ENCODE measurements around the gene RAB3C.
A peak's percentile ranks its signal among the peaks of the same experiment; 100 is the strongest.

RAB3C gene

DNA sequence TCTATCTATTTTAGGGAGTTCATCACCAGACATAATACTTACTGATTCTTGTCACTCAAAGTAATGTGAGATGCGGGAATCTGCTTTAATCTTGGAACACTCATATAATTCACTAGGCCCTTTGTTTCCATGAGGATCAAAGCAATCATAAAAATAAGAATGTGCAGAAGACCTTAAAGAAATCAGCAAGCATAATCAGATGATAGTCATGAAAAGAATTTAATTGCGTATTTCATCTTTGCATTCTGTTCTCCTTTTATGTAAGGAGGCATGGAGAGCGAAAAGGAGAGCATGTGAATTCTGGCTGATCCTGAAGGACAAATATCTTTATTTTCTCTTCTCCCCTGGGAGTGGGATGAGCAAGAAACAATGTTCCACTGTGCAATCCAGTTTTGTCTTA, 128.0 kb downstream of the RAB3C start:
- H3K4me1 Mint-ChIP-seq = peaks cover 6 to 9% of the 10 kb centered on the region in 2 donors
- DNase-seq (no peak), ATAC-seq (replicated peaks) (no peak)
- no peak overlapping the region for H3K27ac Mint-ChIP-seq
- H3K36me3 Mint-ChIP-seq = peaks cover 1 to 5% of the 10 kb centered on the region in 2 donors
- H3K9me3 Mint-ChIP-seq = peaks cover 3 to 7% of the 10 kb centered on the region in 2 donors
- no peak overlapping the region for H3K4me3 Mint-ChIP-seq
- peaks cover 0 to 10% of the 10 kb centered on the region in 2 donors for H3K27me3 Mint-ChIP-seq

DNA sequence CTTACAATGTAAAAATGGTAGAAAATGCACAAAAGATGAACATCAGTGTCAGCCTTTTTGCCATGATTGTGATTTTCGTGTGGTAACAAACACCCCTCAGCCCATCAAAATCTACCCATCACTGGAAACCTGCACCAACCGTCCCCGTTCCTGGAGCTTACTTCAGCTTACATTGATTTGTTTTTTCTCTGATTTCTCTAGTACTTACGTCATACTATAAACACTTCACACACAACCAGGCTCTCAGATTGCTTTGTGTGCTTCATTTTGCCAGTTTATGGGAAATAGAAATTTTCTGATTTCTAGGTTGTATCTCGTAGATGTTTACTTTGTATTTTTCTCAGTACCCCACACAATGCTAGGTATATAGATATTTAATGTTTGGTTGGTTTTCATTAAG, 129.1 kb downstream of the RAB3C start:
- H3K36me3 Mint-ChIP-seq = peaks cover 1 to 5% of the 10 kb centered on the region in 2 donors
- peaks cover 3 to 7% of the 10 kb centered on the region in 2 donors for H3K9me3 Mint-ChIP-seq
- H3K4me1 Mint-ChIP-seq = peaks cover 7 to 9% of the 10 kb centered on the region in 2 donors
- H3K4me3 Mint-ChIP-seq = no peak overlapping the region
- H3K27me3 Mint-ChIP-seq = peaks cover 0 to 5% of the 10 kb centered on the region in 2 donors
- H3K27ac Mint-ChIP-seq = no peak overlapping the region
- DNase-seq (no peak), ATAC-seq (replicated peaks) (no peak)

DNA sequence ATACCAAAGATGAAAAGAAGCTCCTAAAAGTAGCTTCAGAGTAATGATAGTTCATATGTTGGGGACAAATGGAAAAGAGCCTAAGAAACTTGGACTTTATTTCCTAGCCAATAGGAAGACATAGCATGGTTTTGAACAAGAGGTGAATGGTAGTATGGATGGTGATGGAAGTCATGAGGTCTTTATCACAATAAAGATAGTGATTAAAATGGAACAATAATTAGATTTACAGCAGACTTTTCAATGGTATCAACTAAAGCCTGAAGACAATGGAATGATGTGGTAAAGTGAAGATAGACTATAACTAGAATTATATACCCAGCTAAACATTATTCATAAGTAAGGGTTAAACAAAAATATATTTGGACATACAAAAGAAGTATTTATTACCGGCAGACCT, 131.2 kb downstream of the RAB3C start:
- peaks cover 3 to 7% of the 10 kb centered on the region in 2 donors for H3K9me3 Mint-ChIP-seq
- peaks cover 1 to 5% of the 10 kb centered on the region in 2 donors for H3K36me3 Mint-ChIP-seq
- peaks cover 0 to 6% of the 10 kb centered on the region in 2 donors for H3K27me3 Mint-ChIP-seq
- DNase-seq (no peak), ATAC-seq (replicated peaks) (no peak)
- H3K4me1 Mint-ChIP-seq = peaks cover 7 to 9% of the 10 kb centered on the region in 2 donors
- no peak overlapping the region for H3K4me3 Mint-ChIP-seq
- H3K27ac Mint-ChIP-seq = no peak overlapping the region

DNA sequence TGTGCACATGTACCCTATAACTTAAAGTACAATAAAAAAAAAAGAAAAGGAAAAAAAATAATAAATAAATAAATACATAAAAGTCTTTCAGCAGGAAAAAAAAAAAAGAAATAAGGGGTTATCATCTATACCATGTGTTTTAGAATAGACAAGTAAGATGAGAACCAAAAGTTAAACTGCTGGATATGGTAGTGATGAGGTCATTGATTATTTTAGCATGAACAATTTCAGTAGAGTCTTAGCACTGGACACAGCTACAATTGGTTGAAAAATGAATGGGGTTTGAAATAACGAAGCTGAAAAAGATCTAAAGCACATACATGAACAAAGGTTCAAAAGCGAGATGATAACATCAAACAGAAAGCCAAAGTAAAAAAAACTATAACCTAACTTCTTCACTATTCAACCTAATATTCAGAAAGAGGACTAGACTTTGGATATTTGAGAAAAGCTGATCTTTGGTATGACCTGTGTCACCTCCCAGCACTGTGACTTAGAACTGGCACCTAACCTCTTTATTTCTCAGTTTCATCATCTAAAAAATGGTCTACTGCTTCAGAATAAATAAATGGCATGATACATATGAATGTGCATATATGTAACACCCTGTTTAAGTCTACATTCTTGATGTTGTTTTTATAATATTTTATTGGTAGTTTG, 133.3 kb downstream of the RAB3C start:
- Mint-ChIP-seq H3K27ac (no peak overlapping the region), H3K36me3 (peaks cover 1 to 5% of the 10 kb centered on the region in 2 donors)

GRCh38 chr5:58716713-58717112, 133.8 kb downstream of the RAB3C start:
- no peak for DNase-seq
- Mint-ChIP-seq H3K27me3 (peaks cover 0 to 6% of the 10 kb centered on the region in 2 donors), H3K9me3 (peaks cover 3 to 7% of the 10 kb centered on the region in 2 donors), H3K4me3 (no peak overlapping the region), H3K36me3 (peaks cover 1 to 5% of the 10 kb centered on the region in 2 donors), H3K27ac (no peak overlapping the region), H3K4me1 (peaks cover 0 to 1% of the 10 kb centered on the region in 2 donors)
- peak; percentile 59 to 72 for ATAC-seq (replicated peaks)

More for the DNA sequence above, 133.3 kb downstream of the RAB3C start:
- Mint-ChIP-seq H3K27me3 (peaks cover 0 to 6% of the 10 kb centered on the region in 2 donors), H3K9me3 (peaks cover 3 to 7% of the 10 kb centered on the region in 2 donors), H3K4me3 (no peak overlapping the region), H3K4me1 (peaks cover 1% of the 10 kb centered on the region in 2 donors)
- no peak for DNase-seq
- no peak for ATAC-seq (replicated peaks)

DNA sequence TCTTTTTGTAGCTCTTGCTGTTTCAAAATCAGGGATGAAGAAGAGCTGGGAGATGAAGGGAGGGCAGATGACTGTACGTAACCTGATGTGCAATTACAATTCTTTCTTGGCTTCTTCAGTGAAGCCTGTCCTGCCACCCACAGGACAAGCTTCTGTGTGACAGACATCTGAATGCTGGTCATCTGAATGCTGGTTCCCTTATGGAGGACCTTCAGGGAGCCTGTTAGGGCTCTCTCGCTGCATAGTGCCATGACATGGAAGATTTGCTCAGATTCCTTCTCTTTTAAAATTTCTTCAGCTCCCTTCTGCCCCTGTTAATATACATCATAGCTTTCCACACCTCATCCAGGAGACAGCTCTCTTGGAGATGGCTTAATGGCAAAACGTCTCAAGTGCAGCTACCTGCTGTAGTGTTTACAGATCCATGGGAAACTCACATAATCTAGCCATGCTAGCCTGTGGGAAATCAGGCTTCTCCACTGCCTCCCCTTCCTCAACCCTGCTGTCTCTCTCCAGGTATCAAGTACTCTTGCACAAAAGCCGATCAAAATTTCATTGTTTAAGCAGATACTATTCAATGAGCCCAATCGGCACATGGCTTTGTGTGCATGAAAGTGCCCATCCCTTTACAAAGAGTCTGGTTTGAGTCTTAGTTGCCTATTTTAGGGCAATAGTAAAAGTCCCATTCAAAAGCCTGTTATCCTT, 134.6 kb downstream of the RAB3C start:
- no peak overlapping the region for H3K27ac Mint-ChIP-seq
- DNase-seq (no peak), ATAC-seq (replicated peaks) (no peak)
- H3K4me3 Mint-ChIP-seq = no peak overlapping the region
- peaks cover 1 to 5% of the 10 kb centered on the region in 2 donors for H3K36me3 Mint-ChIP-seq
- peaks cover 0 to 1% of the 10 kb centered on the region in 2 donors for H3K4me1 Mint-ChIP-seq
- peaks cover 0 to 6% of the 10 kb centered on the region in 2 donors for H3K27me3 Mint-ChIP-seq
- H3K9me3 Mint-ChIP-seq = peaks cover 3 to 7% of the 10 kb centered on the region in 2 donors

DNA sequence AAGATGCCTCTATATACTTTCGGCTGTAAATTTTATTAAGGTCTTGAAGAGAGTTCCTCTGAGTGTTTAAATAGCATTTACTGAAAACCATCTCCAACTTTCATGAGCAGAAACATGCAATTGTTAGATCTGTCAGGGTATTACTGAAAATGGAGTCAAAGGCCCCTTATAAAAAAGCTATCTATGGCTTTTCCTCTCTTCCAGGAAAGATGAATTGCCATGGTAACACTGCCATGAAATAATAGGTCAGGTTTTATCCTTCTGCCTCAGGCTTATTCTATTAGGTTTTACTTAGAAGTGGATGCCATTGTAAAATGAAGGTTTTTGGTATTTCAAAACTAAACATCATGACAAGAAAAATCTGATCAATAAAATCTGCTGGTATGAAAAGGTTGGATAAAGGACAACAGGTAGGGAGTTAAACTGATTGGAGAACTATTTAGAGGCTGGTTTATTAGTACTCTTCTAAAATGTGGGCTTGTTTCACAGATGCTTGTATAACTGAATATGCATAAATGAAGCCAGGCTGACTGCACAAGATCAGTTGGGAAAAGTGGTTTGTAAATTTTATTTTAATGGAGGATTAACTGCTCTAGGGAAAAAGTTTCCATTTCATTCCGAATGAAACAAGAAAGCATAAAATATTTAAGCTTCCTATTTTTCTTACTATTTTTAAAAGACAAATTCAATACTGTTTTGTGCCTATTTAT, 135.5 kb downstream of the RAB3C start:
- peaks cover 3 to 7% of the 10 kb centered on the region in 2 donors for H3K9me3 Mint-ChIP-seq
- ATAC-seq (replicated peaks) (no peak), DNase-seq (no peak)
- H3K36me3 Mint-ChIP-seq = peaks cover 1 to 5% of the 10 kb centered on the region in 2 donors
- H3K4me1 Mint-ChIP-seq = peaks cover 0 to 1% of the 10 kb centered on the region in 2 donors
- no peak overlapping the region for H3K4me3 Mint-ChIP-seq
- peaks cover 4 to 8% of the 10 kb centered on the region in 2 donors for H3K27me3 Mint-ChIP-seq
- H3K27ac Mint-ChIP-seq = no peak overlapping the region

- DNase-seq (no peak), ATAC-seq (replicated peaks) (no peak)
- Mint-ChIP-seq H3K27me3 (peaks cover 7 to 14% of the 10 kb centered on the region in 2 donors), H3K4me3 (no peak overlapping the region), H3K9me3 (peaks cover 5 to 8% of the 10 kb centered on the region in 2 donors), H3K36me3 (peaks cover 2 to 3% of the 10 kb centered on the region in 2 donors), H3K4me1 (no peaks in the 10 kb centered on the region), H3K27ac (no peak overlapping the region)
Measured at GRCh38 chr5:58722160-58722559, 139.3 kb downstream of the RAB3C start.

DNA sequence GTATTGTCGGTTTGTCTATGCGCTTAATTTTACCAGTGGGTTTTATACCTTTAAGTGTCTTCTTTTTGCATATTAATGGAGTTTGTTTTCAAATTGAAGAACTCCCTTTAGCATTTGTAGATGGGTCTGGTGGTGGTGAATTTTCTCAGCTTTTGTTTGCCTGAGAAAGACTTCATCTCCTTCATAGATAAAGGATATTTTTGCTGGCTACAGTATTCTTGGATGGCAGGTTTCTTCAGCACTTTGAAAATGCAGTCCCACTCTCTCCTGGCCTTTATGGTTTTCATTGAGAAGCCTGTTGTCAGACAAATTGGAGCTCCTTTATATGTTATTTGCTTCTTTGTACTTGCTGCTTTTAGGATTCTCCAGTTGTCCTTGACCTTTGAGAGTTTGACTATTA, 142.1 kb downstream of the RAB3C start:
- DNase-seq = no peak
- Mint-ChIP-seq H3K4me1 (no peaks in the 10 kb centered on the region), H3K36me3 (peaks cover 2 to 3% of the 10 kb centered on the region in 2 donors), H3K27me3 (peaks cover 8 to 11% of the 10 kb centered on the region in 2 donors), H3K9me3 (peaks cover 8 to 9% of the 10 kb centered on the region in 2 donors), H3K4me3 (no peak overlapping the region), H3K27ac (no peak overlapping the region)
- no peak for ATAC-seq (replicated peaks)

DNA sequence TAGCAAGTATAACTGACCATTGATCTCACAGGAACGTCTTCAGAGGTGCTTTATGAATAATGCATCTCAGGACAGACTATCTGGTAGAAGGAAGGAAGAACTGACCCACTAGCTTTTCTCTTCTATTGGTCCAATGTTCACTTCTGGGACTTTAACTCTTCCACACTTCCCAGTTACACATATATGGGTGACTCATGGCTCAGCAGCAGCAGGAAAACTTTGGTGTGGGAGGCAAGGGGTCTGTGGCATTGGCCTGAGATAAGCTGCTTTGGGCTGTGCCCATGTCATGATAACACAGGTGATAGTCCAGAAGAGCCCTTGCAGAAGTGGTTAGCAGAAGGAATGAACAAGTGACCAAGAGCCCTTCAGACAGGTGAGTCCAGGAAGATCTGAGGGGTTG, 148.8 kb downstream of the RAB3C start:
- H3K27me3 Mint-ChIP-seq = peaks cover 0 to 11% of the 10 kb centered on the region in 2 donors
- no peak overlapping the region for H3K4me3 Mint-ChIP-seq
- H3K27ac Mint-ChIP-seq = no peak overlapping the region
- no peaks in the 10 kb centered on the region for H3K4me1 Mint-ChIP-seq
- ATAC-seq (replicated peaks) (no peak), DNase-seq (no peak)
- H3K36me3 Mint-ChIP-seq = peaks cover 0 to 2% of the 10 kb centered on the region in 2 donors
- peaks cover 0 to 8% of the 10 kb centered on the region in 2 donors for H3K9me3 Mint-ChIP-seq

DNA sequence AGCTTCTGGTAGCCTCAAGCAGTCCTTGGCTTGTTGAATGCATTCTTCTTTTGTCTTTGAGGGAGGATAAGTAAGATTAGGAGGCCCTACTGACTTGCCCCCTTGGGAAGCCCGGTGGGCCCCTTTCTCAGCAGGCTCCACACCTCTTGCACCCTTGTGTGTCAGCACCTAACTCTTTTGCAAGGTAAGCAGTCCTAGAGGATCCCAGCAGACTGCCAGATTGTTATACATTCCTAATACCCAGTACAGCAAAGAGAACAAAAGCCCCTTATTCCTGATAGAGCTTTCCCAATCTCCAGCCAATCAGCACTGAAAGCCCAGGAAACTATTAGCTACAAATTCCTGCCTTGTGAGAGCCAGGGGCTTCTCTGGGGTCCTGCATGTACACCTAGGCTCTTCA, 152.8 kb downstream of the RAB3C start:
- Mint-ChIP-seq H3K36me3 (no peaks in the 10 kb centered on the region), H3K27ac (no peak overlapping the region), H3K4me1 (no peaks in the 10 kb centered on the region), H3K27me3 (peaks cover 0 to 6% of the 10 kb centered on the region in 2 donors), H3K9me3 (peaks cover 0 to 4% of the 10 kb centered on the region in 2 donors), H3K4me3 (no peak overlapping the region)
- DNase-seq (no peak), ATAC-seq (replicated peaks) (no peak)

DNA sequence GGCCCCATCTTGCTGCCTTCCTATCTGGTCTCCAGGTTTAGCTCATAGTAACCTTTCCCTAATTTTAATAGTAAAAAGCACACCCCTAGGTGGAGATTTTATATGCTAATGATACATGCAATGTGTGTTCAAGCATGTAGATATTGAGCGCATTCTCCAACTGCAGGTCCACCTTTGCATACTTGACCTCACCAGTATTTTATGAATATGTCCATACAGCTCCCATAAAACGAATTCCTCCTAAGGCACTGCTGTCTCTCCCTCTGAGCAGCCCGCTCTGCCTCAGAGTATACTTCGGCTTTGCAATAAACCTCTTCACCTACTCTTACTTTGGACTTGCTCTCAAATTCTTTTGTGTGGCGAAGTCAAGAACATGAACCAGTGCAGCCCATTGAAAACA, 153.3 kb downstream of the RAB3C start:
- Mint-ChIP-seq H3K4me3 (no peak overlapping the region), H3K9me3 (no peaks in the 10 kb centered on the region), H3K36me3 (no peaks in the 10 kb centered on the region), H3K4me1 (no peaks in the 10 kb centered on the region), H3K27me3 (peaks cover 0 to 6% of the 10 kb centered on the region in 2 donors), H3K27ac (no peak overlapping the region)
- ATAC-seq (replicated peaks) (no peak), DNase-seq (no peak)

- Mint-ChIP-seq H3K4me1 (no peaks in the 10 kb centered on the region), H3K27ac (no peak overlapping the region), H3K9me3 (peaks cover 0 to 1% of the 10 kb centered on the region in 2 donors), H3K36me3 (no peaks in the 10 kb centered on the region), H3K4me3 (no peak overlapping the region), H3K27me3 (no peaks in the 10 kb centered on the region)
- no peak for DNase-seq
- ATAC-seq (replicated peaks) = no peak
Measured at GRCh38 chr5:58737671-58738070, 154.8 kb downstream of the RAB3C start.

DNA sequence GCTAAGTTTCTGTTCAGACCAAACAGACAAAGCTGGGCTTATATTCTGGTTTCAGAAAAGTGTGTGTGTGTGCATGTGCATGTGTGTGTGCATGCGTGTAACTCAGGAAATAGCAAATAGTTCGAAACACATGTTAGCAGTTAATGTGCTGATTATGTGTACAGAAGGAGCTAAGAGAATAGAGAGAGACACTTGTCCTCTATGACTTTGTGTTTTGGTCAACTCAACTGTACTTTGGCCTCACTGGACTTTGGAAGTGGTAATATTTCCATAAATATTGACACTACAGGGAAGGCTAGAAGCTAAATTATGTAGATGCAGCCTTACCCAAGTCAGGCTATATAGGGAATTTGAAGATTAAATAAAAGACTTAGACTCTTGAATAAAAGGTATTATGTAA, 155.5 kb downstream of the RAB3C start:
- H3K27ac Mint-ChIP-seq = no peak overlapping the region
- ATAC-seq (replicated peaks) (no peak), DNase-seq (no peak)
- no peaks in the 10 kb centered on the region for H3K27me3 Mint-ChIP-seq
- no peak overlapping the region for H3K4me3 Mint-ChIP-seq
- H3K36me3 Mint-ChIP-seq = no peaks in the 10 kb centered on the region
- H3K9me3 Mint-ChIP-seq = peaks cover 0 to 1% of the 10 kb centered on the region in 2 donors
- no peaks in the 10 kb centered on the region for H3K4me1 Mint-ChIP-seq

All from stimulated activated naive B cell treated with anti-CD40 and anti-IgM and Interleukin-4, amounts not matched to agents 10 μg/mL and 1 μg/mL and 100 μg/mL, for 72 hours (primary cell).